22Rv1 (cell line): ENCODE measurements around the gene CGNL1.

Experiments
- CTCF ChIP-seq: fragments of 450-650 bp; IDR thresholded peaks from 2 replicates; pipeline ENCODE4 v1.5.1; 2017; ENCODE audit warnings: mild to moderate bottlenecking
- ZFX ChIP-seq: fragments of 450-650 bp; IDR thresholded peaks from 2 replicates; pipeline ENCODE4 v1.6.1; 2017; ENCODE audit warnings: antibody characterized with exemption, borderline replicate concordance

- TF ChIP-seq CTCF (no peak), ZFX (no peak)
Observed at GRCh38 chr15:57339321-57339720, 37.0 kb upstream of the CGNL1 start.
